HFF-Myc (cell line): ENCODE results near the gene RBBP4.
"Not testable (repeated sequence)": the region's sequence is repeated elsewhere in the genome, so short reads cannot be mapped to it uniquely, and the experiment has no call there.

Experiments
- DNase-seq: peaks from one replicate; pipeline ENCODE4 v3.0.0-alpha.2; 2011; ENCODE audit warnings: low read depth; ENCODE audit errors: extremely low read depth
- H3K4me3 ChIP-seq: replicated peaks from 2 replicates; pipeline ENCODE4 v1.5.1; 2011; ENCODE audit warnings: low read depth, mild to moderate bottlenecking, control low read depth, low read length
- CTCF ChIP-seq: IDR thresholded peaks from 2 replicates; pipeline ENCODE4 v1.5.1; 2012; ENCODE audit warnings: mild to moderate bottlenecking, low read depth, low read length, control low read depth; ENCODE audit errors: missing control alignments

Gene RBBP4

GRCh38 chr1:32626176-32626575 lies 24.8 kb upstream of the RBBP4 start:
- no peak for DNase-seq
- TF ChIP-seq CTCF = no peak
- no peak overlapping the region for H3K4me3 ChIP-seq

- no peak overlapping the region for H3K4me3 ChIP-seq
- no peak for DNase-seq
- TF ChIP-seq CTCF = no peak
Measured at GRCh38 chr1:32627596-32628162, 23.3 kb upstream of the RBBP4 start.

- DNase-seq, H3K4me3 ChIP-seq: not testable (repeated sequence)
Measured at GRCh38 chr1:32630173-32630572, 20.8 kb upstream of the RBBP4 start.

GRCh38 chr1:32632829-32633228 lies 18.2 kb upstream of the RBBP4 start:
- no peak for DNase-seq
- no peak overlapping the region for H3K4me3 ChIP-seq
- TF ChIP-seq CTCF = no peak

GRCh38 chr1:32635508-32636277 lies 15.3 kb upstream of the RBBP4 start:
- no peak for DNase-seq
- TF ChIP-seq CTCF = no peak
- no peak overlapping the region for H3K4me3 ChIP-seq

GRCh38 chr1:32636914-32637645 lies 13.9 kb upstream of the RBBP4 start:
- TF ChIP-seq CTCF = no peak
- H3K4me3 ChIP-seq = no peak overlapping the region
- DNase-seq = no peak

GRCh38 chr1:32639489-32640075 lies 11.4 kb upstream of the RBBP4 start:
- H3K4me3 ChIP-seq = no peak overlapping the region
- no peak for DNase-seq
- TF ChIP-seq CTCF = no peak

- not testable (repeated sequence) for H3K4me3 ChIP-seq, DNase-seq
Measured at GRCh38 chr1:32642292-32642827, 8.6 kb upstream of the RBBP4 start.
